Mesodermal cell (in vitro differentiated cells): ENCODE data around the gene ATG4A.

Source experiments
- H3K27ac ChIP-seq: 2 replicates; pipeline ENCODE4 v1.7.0; 2013; ENCODE audit warnings: mild to moderate bottlenecking, low read depth, low read length, moderate library complexity; ENCODE audit not compliant: severe bottlenecking
- H3K36me3 ChIP-seq: 2 replicates; pipeline ENCODE4 v1.7.1; 2013; ENCODE audit warnings: mild to moderate bottlenecking, low read length, moderate library complexity; ENCODE audit not compliant: control insufficient read depth, insufficient read depth
- H3K4me1 ChIP-seq: one replicate; pipeline ENCODE4 v1.7.1; 2013; ENCODE audit warnings: mild to moderate bottlenecking, low read length; ENCODE audit not compliant: insufficient read depth, control insufficient read depth, poor library complexity, severe bottlenecking
- H3K4me3 ChIP-seq: 2 replicates; pipeline ENCODE4 v1.7.0; 2013; ENCODE audit warnings: low read length, control low read depth, mild to moderate bottlenecking; ENCODE audit not compliant: insufficient read depth, poor library complexity, severe bottlenecking; ENCODE audit errors: extremely low read depth
- H3K9me3 ChIP-seq: 2 replicates; pipeline ENCODE4 v1.7.1; 2013; ENCODE audit warnings: mild to moderate bottlenecking, low read length, moderate library complexity; ENCODE audit not compliant: control insufficient read depth
- WGBS, 2 experiments: methylation state at CpG; one replicate each; pipeline ENCODE4 v1.1.5; 2013; ENCODE audit warnings: missing lambda C conversion rate in 2 of 2; ENCODE audit not compliant: insufficient coverage in 2 of 2; 5-methylcytosine and 5-hydroxymethylcytosine counted together

Gene ATG4A

GRCh38 chrX:108203540-108203939 is 112.0 kb downstream of the ATG4A start:
- Histone ChIP-seq H3K27ac (no peak overlapping the region), H3K36me3 (peaks cover 5% of the 10 kb centered on the region), H3K4me3 (no peak overlapping the region), H3K9me3 (no peaks in the 10 kb centered on the region), H3K4me1 (peaks cover 2% of the 10 kb centered on the region)
- WGBS, 2 experiments: no CpG with 5 or more reads among the region's 3 CpGs
